Upper lobe of left lung (tissue), 4 donors: ENCODE results near the gene SDSL.

Experiments used
- EP300 ChIP-seq, 4 donors: sonication (generic); formaldehyde crosslinking; IDR thresholded peaks; one replicate each; pipeline ENCODE4 v1.5.1; 2017; ENCODE audit warnings: antibody characterized with exemption in 4 of 4, control low read depth in 2 of 4
- POLR2A ChIP-seq, 4 donors: fragments of 450-650 bp; IDR thresholded peaks; one replicate each; pipeline ENCODE4 v1.5.1; 2016 to 2017; ENCODE audit warnings: antibody characterized with exemption in 4 of 4, mild to moderate bottlenecking in 2 of 4
- TF ChIP-seq, protein P1 (sequence below), 6 experiments: fragments of 450-650 bp in 4 of 6; fragments of 200-600 bp in 2 of 6; sonication (generic) in 2 of 6; IDR thresholded peaks; one replicate each; pipeline ENCODE4 v1.5.1; 2016 to 2019; ENCODE audit warnings: antibody characterized with exemption in 6 of 6

- TF ChIP-seq, protein P1, sequence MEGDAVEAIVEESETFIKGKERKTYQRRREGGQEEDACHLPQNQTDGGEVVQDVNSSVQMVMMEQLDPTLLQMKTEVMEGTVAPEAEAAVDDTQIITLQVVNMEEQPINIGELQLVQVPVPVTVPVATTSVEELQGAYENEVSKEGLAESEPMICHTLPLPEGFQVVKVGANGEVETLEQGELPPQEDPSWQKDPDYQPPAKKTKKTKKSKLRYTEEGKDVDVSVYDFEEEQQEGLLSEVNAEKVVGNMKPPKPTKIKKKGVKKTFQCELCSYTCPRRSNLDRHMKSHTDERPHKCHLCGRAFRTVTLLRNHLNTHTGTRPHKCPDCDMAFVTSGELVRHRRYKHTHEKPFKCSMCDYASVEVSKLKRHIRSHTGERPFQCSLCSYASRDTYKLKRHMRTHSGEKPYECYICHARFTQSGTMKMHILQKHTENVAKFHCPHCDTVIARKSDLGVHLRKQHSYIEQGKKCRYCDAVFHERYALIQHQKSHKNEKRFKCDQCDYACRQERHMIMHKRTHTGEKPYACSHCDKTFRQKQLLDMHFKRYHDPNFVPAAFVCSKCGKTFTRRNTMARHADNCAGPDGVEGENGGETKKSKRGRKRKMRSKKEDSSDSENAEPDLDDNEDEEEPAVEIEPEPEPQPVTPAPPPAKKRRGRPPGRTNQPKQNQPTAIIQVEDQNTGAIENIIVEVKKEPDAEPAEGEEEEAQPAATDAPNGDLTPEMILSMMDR (IDR thresholded peaks at IDR 0.05) = no peak
- no peak for TF ChIP-seq POLR2A (IDR thresholded peaks at IDR 0.05)
- no peak for TF ChIP-seq EP300 (IDR thresholded peaks at IDR 0.05)
These were observed 63.1 kb downstream of the SDSL start for GRCh38 chr12:113485330-113485729.
